ENCODE measurements around the gene REEP1. TPM values are rescaled to one million over a fixed set of nuclear protein-coding genes. Genes with fewer than 3 reads are reported as not detected.

The REEP1 gene
- total and polyA plus RNA-seq, 2 of the 13 experiments (the other 11 are each of a cell fraction or from before 2014, with no cell fraction given): 0.27 TPM; not detected in 1

GRCh38 chr2:86251840-86252266 lies 85.6 kb downstream of the REEP1 start (continued):
- no peak for TF ChIP-seq CHD4 (IDR thresholded peaks at IDR 0.05; ENCODE audit: borderline replicate concordance, low read length)

- DNase-seq (ENCODE audit: low spot score): peak; percentile 25
- no peaks in the 10 kb centered on the region for H3K36me3 ChIP-seq (replicated peaks in 1 of 2; ENCODE audit: control insufficient read depth in 1 of 2, insufficient read depth in 2 of 2, low read length in 2 of 2)
- peaks cover 26% of the 10 kb centered on the region for H3K4me1 ChIP-seq (ENCODE audit: insufficient read depth, low read length)
- intact Hi-C loops (cut with micrococcal nuclease; ENCODE audit: unreplicated experiment) (no loop called here), in situ Hi-C loops (cut with HindIII; ENCODE audit: extremely low pct_ligation_motif_present, low pct_unique_long_range_greater_than_20kb) (no loop called here)
- peak; percentile 71 for ATAC-seq
- CTCF ChIA-PET (ENCODE audit: low intra/inter-chr PET ratio, low total read pairs): no interaction called here
- FAIRE-seq: no peak
- WGBS (ENCODE audit: low lambda C conversion rate): 41% methylated on average over 10 of the region's 10 CpGs
- no peak overlapping the region for H3K4me2 ChIP-seq (ENCODE audit: low read depth, low read length)
- H3K9me3 ChIP-seq (ENCODE audit: low read length): no peaks in the 10 kb centered on the region
- no peak overlapping the region for H3K9ac ChIP-seq (ENCODE audit: insufficient read depth, low read depth, low read length)
- no peaks in the 10 kb centered on the region for H3K79me2 ChIP-seq (ENCODE audit: insufficient read depth, low read length)
- no peaks in the 10 kb centered on the region for H4K20me1 ChIP-seq (ENCODE audit: insufficient read depth, low read length)
- POLR2A ChIA-PET: no interaction called here
- H3K4me3 ChIP-seq (replicated peaks in 1 of 3; ENCODE audit: insufficient read depth in 1 of 3, low read depth in 2 of 3, low read length in 3 of 3): no peak overlapping the region
- BruUV-seq (replicated peaks): no TSS peak
- no peak overlapping the region for H3K27ac ChIP-seq (ENCODE audit: extremely low read length, insufficient read depth, low read length)
- H2AFZ ChIP-seq (ENCODE audit: low read length): no peak overlapping the region
- H3K27me3 ChIP-seq (ENCODE audit: control insufficient read depth in 1 of 2, insufficient read depth in 2 of 2, low read length in 2 of 2): peaks cover 3 to 16% of the 10 kb centered on the region in 2 experiments
- TF ChIP-seq, protein P1, sequence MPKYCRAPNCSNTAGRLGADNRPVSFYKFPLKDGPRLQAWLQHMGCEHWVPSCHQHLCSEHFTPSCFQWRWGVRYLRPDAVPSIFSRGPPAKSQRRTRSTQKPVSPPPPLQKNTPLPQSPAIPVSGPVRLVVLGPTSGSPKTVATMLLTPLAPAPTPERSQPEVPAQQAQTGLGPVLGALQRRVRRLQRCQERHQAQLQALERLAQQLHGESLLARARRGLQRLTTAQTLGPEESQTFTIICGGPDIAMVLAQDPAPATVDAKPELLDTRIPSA (CRISPR knock-in tag; IDR thresholded peaks at IDR 0.05; ENCODE audit: borderline replicate concordance): no peak
- TF ChIP-seq RFX3 (CRISPR knock-in tag; IDR thresholded peaks at IDR 0.05): peak; percentile 38; the same call in 1 of the 2 replicates
- TF ChIP-seq ZNF607 (CRISPR knock-in tag; IDR thresholded peaks at IDR 0.05; ENCODE audit: borderline replicate concordance): no peak
- TF ChIP-seq SRF (IDR thresholded peaks at IDR 0.05; ENCODE audit: low read depth, low read length): 0 out of 2 replicates have a peak, but pooled peaks have one; percentile 21
- TF ChIP-seq ZNF549 (CRISPR knock-in tag; IDR thresholded peaks at IDR 0.05): no peak
- TF ChIP-seq, protein P2, sequence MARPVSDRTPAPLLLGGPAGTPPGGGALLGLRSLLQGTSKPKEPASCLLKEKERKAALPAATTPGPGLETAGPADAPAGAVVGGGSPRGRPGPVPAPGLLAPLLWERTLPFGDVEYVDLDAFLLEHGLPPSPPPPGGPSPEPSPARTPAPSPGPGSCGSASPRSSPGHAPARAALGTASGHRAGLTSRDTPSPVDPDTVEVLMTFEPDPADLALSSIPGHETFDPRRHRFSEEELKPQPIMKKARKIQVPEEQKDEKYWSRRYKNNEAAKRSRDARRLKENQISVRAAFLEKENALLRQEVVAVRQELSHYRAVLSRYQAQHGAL (CRISPR knock-in tag; IDR thresholded peaks at IDR 0.05; ENCODE audit: not compliant biosample characterization): no peak
- TF ChIP-seq SMC3 (IDR thresholded peaks at IDR 0.05; ENCODE audit: low read length): peak; percentile 77
- no peak for TF ChIP-seq RXRA (CRISPR knock-in tag; IDR thresholded peaks at IDR 0.05)
- no peak for TF ChIP-seq IKZF5 (CRISPR knock-in tag; IDR thresholded peaks at IDR 0.05)
- 0 out of 2 replicates have a peak, but pooled peaks have one; percentile 10 for TF ChIP-seq SAP130 (CRISPR knock-in tag; IDR thresholded peaks at IDR 0.05; ENCODE audit: low read depth)
- peak; percentile 51 for TF ChIP-seq RFX1 (IDR thresholded peaks at IDR 0.05)
- TF ChIP-seq CTCF (CRISPR knock-in tag; IDR thresholded peaks at IDR 0.05): peak; percentile 63
Observed at GRCh38 chr2:86249579-86250391, 87.6 kb downstream of the REEP1 start.
